Nephron (organoid): ENCODE measurements around the gene GLOD4.
"Not testable (repeated sequence)": the region's sequence is repeated elsewhere in the genome, so short reads cannot be mapped to it uniquely, and the experiment has no call there.

Source experiments
- H3K27ac Mint-ChIP-seq, 3 experiments: 2 replicates each; pipeline ENCODE4 v1.8.0; 2020; ENCODE audit warnings: mixed read lengths in 3 of 3, mild to moderate bottlenecking in 2 of 3, moderate library complexity in 1 of 3
- H3K27me3 Mint-ChIP-seq: 2 replicates; pipeline ENCODE4 v1.8.0; 2021; ENCODE audit warnings: low read depth, mild to moderate bottlenecking, moderate library complexity, mixed read lengths
- H3K36me3 Mint-ChIP-seq: 2 replicates; pipeline ENCODE4 v1.8.0; 2020; ENCODE audit warnings: low read depth, mixed read lengths
- H3K4me1 Mint-ChIP-seq: 2 replicates; pipeline ENCODE4 v1.8.0; 2020; ENCODE audit warnings: mixed read lengths
- H3K4me3 Mint-ChIP-seq, 3 experiments: 2 replicates each; pipeline ENCODE4 v1.8.0; 2020; ENCODE audit warnings: mild to moderate bottlenecking in 3 of 3, mixed read lengths in 3 of 3, moderate library complexity in 2 of 3
- H3K9me3 Mint-ChIP-seq: 2 replicates; pipeline ENCODE4 v1.8.0; 2020; ENCODE audit warnings: mixed read lengths
- CTCF ChIP-seq, 3 experiments: fragments of 200-600 bp; sonication (generic); IDR thresholded peaks; one replicate each; pipeline ENCODE4 v1.5.0; 2021; ENCODE audit warnings: antibody characterized with exemption in 3 of 3; ENCODE audit not compliant: unreplicated experiment in 3 of 3

Gene GLOD4

GRCh38 chr17:811051-811784, 29.1 kb upstream of the GLOD4 start:
- Mint-ChIP-seq H3K9me3 (no peaks in the 10 kb centered on the region), H3K27me3 (no peaks in the 10 kb centered on the region), H3K4me3 (no peak overlapping the region), H3K4me1 (no peaks in the 10 kb centered on the region), H3K27ac (no peak overlapping the region), H3K36me3 (peaks cover 32% of the 10 kb centered on the region)
- no peak for TF ChIP-seq CTCF (IDR thresholded peaks at IDR 0.05; ENCODE audit: unreplicated experiment in 3 of 3)

- Mint-ChIP-seq H3K9me3 (no peaks in the 10 kb centered on the region), H3K27ac (no peak overlapping the region), H3K36me3 (peaks cover 26% of the 10 kb centered on the region), H3K27me3 (no peaks in the 10 kb centered on the region), H3K4me3 (no peak overlapping the region), H3K4me1 (no peaks in the 10 kb centered on the region)
- no peak for TF ChIP-seq CTCF (IDR thresholded peaks at IDR 0.05; ENCODE audit: unreplicated experiment in 3 of 3)
Measured at GRCh38 chr17:807523-808294, 25.6 kb upstream of the GLOD4 start.

- H3K27me3 Mint-ChIP-seq, result no peaks in the 10 kb centered on the region
- peaks cover 22% of the 10 kb centered on the region for H3K36me3 Mint-ChIP-seq
- H3K4me3 Mint-ChIP-seq, result no peak overlapping the region
- H3K9me3 Mint-ChIP-seq, result no peaks in the 10 kb centered on the region
- TF ChIP-seq CTCF (IDR thresholded peaks at IDR 0.05; ENCODE audit: unreplicated experiment in 3 of 3), result no peak
- H3K4me1 Mint-ChIP-seq, result peaks cover 2% of the 10 kb centered on the region
- no peak overlapping the region for H3K27ac Mint-ChIP-seq
Measured at GRCh38 chr17:806781-807522, 24.9 kb upstream of the GLOD4 start.

- Mint-ChIP-seq H3K4me3 (no peak overlapping the region), H3K9me3 (no peaks in the 10 kb centered on the region), H3K36me3 (peaks cover 25% of the 10 kb centered on the region), H3K27ac (no peak overlapping the region), H3K27me3 (no peaks in the 10 kb centered on the region), H3K4me1 (peaks cover 5% of the 10 kb centered on the region)
- no peak for TF ChIP-seq CTCF (IDR thresholded peaks at IDR 0.05; ENCODE audit: unreplicated experiment in 3 of 3)
Measured at GRCh38 chr17:806346-806745, 24.3 kb upstream of the GLOD4 start.

- not testable (repeated sequence) for H3K27ac Mint-ChIP-seq, H3K4me1 Mint-ChIP-seq, H3K4me3 Mint-ChIP-seq, H3K27me3 Mint-ChIP-seq, H3K9me3 Mint-ChIP-seq
- H3K36me3 Mint-ChIP-seq, result peaks cover 25% of the 10 kb centered on the region
Measured at GRCh38 chr17:805886-806285, 23.8 kb upstream of the GLOD4 start.
